SK-N-SH treated with all-trans-retinoic acid at 6 μM for 48 hours (cell line): ENCODE measurements around the gene AUTS2.

Experiments used
- ATAC-seq: fragments of 200-7000 bp; cut with Tn5 transposase; 3 replicates; pipeline ENCODE4 v1.9.1; 2020; ENCODE audit warnings: mild to moderate bottlenecking, moderate library complexity
- ARNTL ChIP-seq: fragments of 450-650 bp; formaldehyde crosslinking; IDR thresholded peaks from 2 replicates; pipeline ENCODE4 v1.5.0; 2020; ENCODE audit warnings: low read depth, mild to moderate bottlenecking, moderate library complexity, borderline replicate concordance
- CSDC2 ChIP-seq: fragments of 250-450 bp; sonication (Bioruptor Pico); IDR thresholded peaks from 2 replicates; pipeline ENCODE4 v1.5.0; 2020; ENCODE audit warnings: mild to moderate bottlenecking, moderate library complexity
- GLIS3 ChIP-seq: fragments of 250-450 bp; sonication (Bioruptor Pico); IDR thresholded peaks from 2 replicates; pipeline ENCODE4 v1.5.0; 2020; ENCODE audit warnings: mild to moderate bottlenecking, moderate library complexity
- ISL1 ChIP-seq: fragments of 250-450 bp; sonication (Bioruptor Pico); IDR thresholded peaks from 2 replicates; pipeline ENCODE4 v2.1.2; 2022; ENCODE audit warnings: mild to moderate bottlenecking, moderate library complexity
- OSR1 ChIP-seq: fragments of 250-450 bp; sonication (Bioruptor Pico); IDR thresholded peaks from 2 replicates; pipeline ENCODE4 v1.8.0; 2022; ENCODE audit warnings: moderate library complexity, mild to moderate bottlenecking, inconsistent platforms
- RARB ChIP-seq: fragments of 250-450 bp; sonication (Bioruptor Pico); IDR thresholded peaks from 2 replicates; pipeline ENCODE4 v1.8.0; 2021; ENCODE audit warnings: mild to moderate bottlenecking, moderate library complexity
- SNAI2 ChIP-seq: fragments of 250-450 bp; sonication (Bioruptor Pico); IDR thresholded peaks from 2 replicates; pipeline ENCODE4 v1.5.0; 2020; ENCODE audit warnings: mild to moderate bottlenecking, moderate library complexity
- TCF4 ChIP-seq: fragments of 250-450 bp; sonication (Bioruptor Pico); IDR thresholded peaks from 2 replicates; pipeline ENCODE4 v1.8.0; 2021; ENCODE audit warnings: mild to moderate bottlenecking, moderate library complexity, borderline replicate concordance
- TOX ChIP-seq: fragments of 250-450 bp; sonication (Bioruptor Pico); IDR thresholded peaks from 2 replicates; pipeline ENCODE4 v1.8.0; 2021; ENCODE audit warnings: mild to moderate bottlenecking, moderate library complexity, borderline replicate concordance
- ZFP3 ChIP-seq: fragments of 250-450 bp; sonication (Bioruptor Pico); IDR thresholded peaks from 2 replicates; pipeline ENCODE4 v1.5.0; 2020; ENCODE audit warnings: mild to moderate bottlenecking, moderate library complexity
- ZNF70 ChIP-seq: fragments of 450-650 bp; formaldehyde crosslinking; IDR thresholded peaks from 2 replicates; pipeline ENCODE4 v1.5.0; 2020; ENCODE audit warnings: mild to moderate bottlenecking, moderate library complexity
- ZNF8 ChIP-seq: fragments of 450-650 bp; formaldehyde crosslinking; IDR thresholded peaks from 2 replicates; pipeline ENCODE4 v1.5.0; 2020; ENCODE audit warnings: mild to moderate bottlenecking, moderate library complexity
- TF ChIP-seq, protein P1 (sequence below): fragments of 250-450 bp; sonication (Bioruptor Pico); IDR thresholded peaks from 2 replicates; pipeline ENCODE4 v1.5.0; 2020; ENCODE audit warnings: mild to moderate bottlenecking, moderate library complexity
- TF ChIP-seq, protein P2 (sequence below): fragments of 250-450 bp; sonication (Bioruptor Pico); IDR thresholded peaks from 2 replicates; pipeline ENCODE4 v1.8.0; 2021; ENCODE audit warnings: low read depth, mild to moderate bottlenecking, moderate library complexity, borderline replicate concordance
- TF ChIP-seq, protein P3 (sequence below): fragments of 250-450 bp; sonication (Bioruptor Pico); IDR thresholded peaks from 2 replicates; pipeline ENCODE4 v1.5.1; 2020; ENCODE audit warnings: low read depth, mild to moderate bottlenecking, moderate library complexity
- TF ChIP-seq, protein P4 (sequence below): fragments of 250-450 bp; sonication (Bioruptor Pico); IDR thresholded peaks from 2 replicates; pipeline ENCODE4 v1.8.0; 2020; ENCODE audit warnings: mild to moderate bottlenecking, moderate library complexity, borderline replicate concordance

Gene AUTS2

DNA sequence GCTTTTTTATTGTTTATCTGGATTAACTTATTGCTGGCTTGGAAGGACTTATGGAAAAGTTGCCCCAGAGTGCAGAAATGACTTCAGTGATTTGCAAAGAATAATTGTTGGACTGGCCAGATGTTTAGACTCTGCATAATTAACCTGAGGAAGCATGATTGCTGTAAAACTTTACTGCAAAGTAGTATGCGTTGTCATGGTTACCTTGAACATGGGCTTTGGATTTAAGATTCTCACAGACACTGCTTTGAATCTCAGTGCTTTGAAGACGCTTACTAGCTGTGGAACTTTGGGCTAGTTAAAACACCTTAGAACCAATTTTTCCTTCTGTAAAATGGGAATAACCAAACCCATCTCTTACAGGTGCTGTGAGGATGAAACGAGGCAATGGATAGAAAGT lies 1108.4 kb downstream of the AUTS2 start (continued):
- TF ChIP-seq, protein P1, sequence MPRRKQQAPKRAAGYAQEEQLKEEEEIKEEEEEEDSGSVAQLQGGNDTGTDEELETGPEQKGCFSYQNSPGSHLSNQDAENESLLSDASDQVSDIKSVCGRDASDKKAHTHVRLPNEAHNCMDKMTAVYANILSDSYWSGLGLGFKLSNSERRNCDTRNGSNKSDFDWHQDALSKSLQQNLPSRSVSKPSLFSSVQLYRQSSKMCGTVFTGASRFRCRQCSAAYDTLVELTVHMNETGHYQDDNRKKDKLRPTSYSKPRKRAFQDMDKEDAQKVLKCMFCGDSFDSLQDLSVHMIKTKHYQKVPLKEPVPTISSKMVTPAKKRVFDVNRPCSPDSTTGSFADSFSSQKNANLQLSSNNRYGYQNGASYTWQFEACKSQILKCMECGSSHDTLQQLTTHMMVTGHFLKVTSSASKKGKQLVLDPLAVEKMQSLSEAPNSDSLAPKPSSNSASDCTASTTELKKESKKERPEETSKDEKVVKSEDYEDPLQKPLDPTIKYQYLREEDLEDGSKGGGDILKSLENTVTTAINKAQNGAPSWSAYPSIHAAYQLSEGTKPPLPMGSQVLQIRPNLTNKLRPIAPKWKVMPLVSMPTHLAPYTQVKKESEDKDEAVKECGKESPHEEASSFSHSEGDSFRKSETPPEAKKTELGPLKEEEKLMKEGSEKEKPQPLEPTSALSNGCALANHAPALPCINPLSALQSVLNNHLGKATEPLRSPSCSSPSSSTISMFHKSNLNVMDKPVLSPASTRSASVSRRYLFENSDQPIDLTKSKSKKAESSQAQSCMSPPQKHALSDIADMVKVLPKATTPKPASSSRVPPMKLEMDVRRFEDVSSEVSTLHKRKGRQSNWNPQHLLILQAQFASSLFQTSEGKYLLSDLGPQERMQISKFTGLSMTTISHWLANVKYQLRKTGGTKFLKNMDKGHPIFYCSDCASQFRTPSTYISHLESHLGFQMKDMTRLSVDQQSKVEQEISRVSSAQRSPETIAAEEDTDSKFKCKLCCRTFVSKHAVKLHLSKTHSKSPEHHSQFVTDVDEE, result no peak
- TF ChIP-seq, protein P2, sequence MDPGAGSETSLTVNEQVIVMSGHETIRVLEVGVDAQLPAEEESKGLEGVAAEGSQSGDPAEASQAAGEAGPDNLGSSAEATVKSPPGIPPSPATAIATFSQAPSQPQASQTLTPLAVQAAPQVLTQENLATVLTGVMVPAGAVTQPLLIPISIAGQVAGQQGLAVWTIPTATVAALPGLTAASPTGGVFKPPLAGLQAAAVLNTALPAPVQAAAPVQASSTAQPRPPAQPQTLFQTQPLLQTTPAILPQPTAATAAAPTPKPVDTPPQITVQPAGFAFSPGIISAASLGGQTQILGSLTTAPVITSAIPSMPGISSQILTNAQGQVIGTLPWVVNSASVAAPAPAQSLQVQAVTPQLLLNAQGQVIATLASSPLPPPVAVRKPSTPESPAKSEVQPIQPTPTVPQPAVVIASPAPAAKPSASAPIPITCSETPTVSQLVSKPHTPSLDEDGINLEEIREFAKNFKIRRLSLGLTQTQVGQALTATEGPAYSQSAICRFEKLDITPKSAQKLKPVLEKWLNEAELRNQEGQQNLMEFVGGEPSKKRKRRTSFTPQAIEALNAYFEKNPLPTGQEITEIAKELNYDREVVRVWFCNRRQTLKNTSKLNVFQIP (CRISPR knock-in tag), result no peak
- TF ChIP-seq RARB (CRISPR knock-in tag), result no peak
- no peak for TF ChIP-seq SNAI2
- no peak for TF ChIP-seq TCF4 (CRISPR knock-in tag)
- TF ChIP-seq, protein P3, sequence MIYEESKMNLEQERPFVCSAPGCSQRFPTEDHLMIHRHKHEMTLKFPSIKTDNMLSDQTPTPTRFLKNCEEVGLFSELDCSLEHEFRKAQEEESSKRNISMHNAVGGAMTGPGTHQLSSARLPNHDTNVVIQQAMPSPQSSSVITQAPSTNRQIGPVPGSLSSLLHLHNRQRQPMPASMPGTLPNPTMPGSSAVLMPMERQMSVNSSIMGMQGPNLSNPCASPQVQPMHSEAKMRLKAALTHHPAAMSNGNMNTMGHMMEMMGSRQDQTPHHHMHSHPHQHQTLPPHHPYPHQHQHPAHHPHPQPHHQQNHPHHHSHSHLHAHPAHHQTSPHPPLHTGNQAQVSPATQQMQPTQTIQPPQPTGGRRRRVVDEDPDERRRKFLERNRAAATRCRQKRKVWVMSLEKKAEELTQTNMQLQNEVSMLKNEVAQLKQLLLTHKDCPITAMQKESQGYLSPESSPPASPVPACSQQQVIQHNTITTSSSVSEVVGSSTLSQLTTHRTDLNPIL (CRISPR knock-in tag), result no peak
- TF ChIP-seq, all 23 proteins: peak for 0

DNA sequence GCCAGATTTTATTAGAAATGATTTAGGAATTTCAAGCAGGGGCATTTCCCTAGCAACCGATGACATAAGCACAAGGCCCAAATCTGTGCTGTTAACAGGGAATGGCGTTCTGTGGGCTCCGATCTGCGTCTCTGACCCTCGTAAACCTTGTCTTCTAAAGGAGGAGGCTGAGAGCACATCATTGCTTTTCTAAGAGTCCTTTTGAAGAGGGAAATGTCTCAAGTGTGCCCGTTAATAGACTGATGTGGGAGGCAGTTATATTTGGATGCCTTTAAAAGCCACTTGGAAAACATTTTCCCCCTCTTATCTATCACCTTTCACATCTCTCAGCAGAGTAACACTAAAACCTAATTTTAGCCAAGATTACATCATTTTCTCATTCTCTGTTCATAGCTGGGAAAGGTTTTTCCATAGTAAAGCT lies 1109.6 kb downstream of the AUTS2 start:
- no peak for ATAC-seq
- TF ChIP-seq GLIS3 (CRISPR knock-in tag) (no peak), OSR1 (CRISPR knock-in tag) (no peak)

DNA sequence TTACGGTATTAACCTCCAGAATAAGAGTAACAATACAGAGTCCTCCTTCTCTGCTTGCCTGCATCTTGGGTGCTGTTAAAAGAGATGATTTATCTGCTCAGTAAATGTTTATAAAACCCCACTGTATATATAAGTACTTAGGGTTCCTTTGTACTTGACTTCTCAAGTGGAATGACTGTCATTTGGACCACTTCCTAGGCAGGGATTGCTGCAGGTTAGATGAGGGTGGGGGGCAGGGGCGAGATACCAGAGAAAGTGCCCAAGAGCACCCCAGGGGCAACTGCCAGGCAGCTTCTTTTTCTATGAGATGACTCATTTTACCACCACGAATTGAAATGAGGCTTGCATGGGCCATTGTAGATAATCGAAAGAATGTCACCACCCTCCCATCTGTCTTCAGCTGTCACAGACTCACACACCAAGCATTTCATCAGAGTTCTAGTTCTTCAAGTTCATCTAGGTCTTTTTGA lies 1111.8 kb downstream of the AUTS2 start:
- TF ChIP-seq, protein P4, sequence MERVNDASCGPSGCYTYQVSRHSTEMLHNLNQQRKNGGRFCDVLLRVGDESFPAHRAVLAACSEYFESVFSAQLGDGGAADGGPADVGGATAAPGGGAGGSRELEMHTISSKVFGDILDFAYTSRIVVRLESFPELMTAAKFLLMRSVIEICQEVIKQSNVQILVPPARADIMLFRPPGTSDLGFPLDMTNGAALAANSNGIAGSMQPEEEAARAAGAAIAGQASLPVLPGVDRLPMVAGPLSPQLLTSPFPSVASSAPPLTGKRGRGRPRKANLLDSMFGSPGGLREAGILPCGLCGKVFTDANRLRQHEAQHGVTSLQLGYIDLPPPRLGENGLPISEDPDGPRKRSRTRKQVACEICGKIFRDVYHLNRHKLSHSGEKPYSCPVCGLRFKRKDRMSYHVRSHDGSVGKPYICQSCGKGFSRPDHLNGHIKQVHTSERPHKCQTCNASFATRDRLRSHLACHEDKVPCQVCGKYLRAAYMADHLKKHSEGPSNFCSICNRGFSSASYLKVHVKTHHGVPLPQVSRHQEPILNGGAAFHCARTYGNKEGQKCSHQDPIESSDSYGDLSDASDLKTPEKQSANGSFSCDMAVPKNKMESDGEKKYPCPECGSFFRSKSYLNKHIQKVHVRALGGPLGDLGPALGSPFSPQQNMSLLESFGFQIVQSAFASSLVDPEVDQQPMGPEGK (CRISPR knock-in tag), result peak; percentile 49; the same call in 1 of the 2 replicates
- TF ChIP-seq, protein P2 (CRISPR knock-in tag), result no peak
- no peak for TF ChIP-seq ZFP3 (CRISPR knock-in tag)
- no peak for TF ChIP-seq TCF4 (CRISPR knock-in tag)
- TF ChIP-seq CSDC2 (CRISPR knock-in tag), result no peak
- no peak for TF ChIP-seq ARNTL (CRISPR knock-in tag)
- TF ChIP-seq ZNF70, result no peak
- TF ChIP-seq OSR1 (CRISPR knock-in tag), result no peak
- TF ChIP-seq RARB (CRISPR knock-in tag), result no peak
- no peak for TF ChIP-seq ZNF8 (CRISPR knock-in tag)
- peak; percentile 42 for TF ChIP-seq ISL1 (CRISPR knock-in tag)
- TF ChIP-seq GLIS3 (CRISPR knock-in tag), result no peak
- TF ChIP-seq, protein P1, result no peak
- TF ChIP-seq TOX (CRISPR knock-in tag), result no peak
- ATAC-seq, result peak; percentile 79
